GM23338 (cell line): ENCODE measurements around the gene PKD2L1. TPM values are rescaled to one million over a fixed set of nuclear protein-coding genes. Genes with fewer than 3 reads are reported as not detected.

Experiments used
- ATAC-seq: fragments of 200-7000 bp; cut with Tn5 transposase; 3 replicates; pipeline ENCODE4 v1.9.1; 2020
- DNase-seq: peaks from one replicate; pipeline ENCODE4 v3.0.0-alpha.2; 2015; ENCODE audit warnings: low spot score
- H2AFZ ChIP-seq: fragments of 200-600 bp; sonication (generic); 2 replicates; pipeline ENCODE4 v1.8.0; 2016; ENCODE audit warnings: antibody characterized with exemption, mild to moderate bottlenecking, moderate library complexity
- H3F3A ChIP-seq: fragments of 200-600 bp; sonication (generic); replicated peaks from 2 replicates; pipeline ENCODE4 v1.8.0; 2017; ENCODE audit warnings: antibody characterized with exemption, mixed run types, low read depth
- H3K27ac ChIP-seq: fragments of 200-600 bp; sonication (generic); 2 replicates; pipeline ENCODE4 v1.6.1; 2016; ENCODE audit warnings: low read depth
- H3K27me3 ChIP-seq: fragments of 200-600 bp; sonication (generic); 2 replicates; pipeline ENCODE4 v1.8.0; 2016; ENCODE audit warnings: mild to moderate bottlenecking, mixed run types, moderate library complexity; ENCODE audit not compliant: insufficient read depth
- H3K36me3 ChIP-seq: fragments of 200-600 bp; sonication (generic); 2 replicates; pipeline ENCODE4 v1.8.0; 2016; ENCODE audit warnings: mild to moderate bottlenecking; ENCODE audit not compliant: insufficient read depth
- H3K4me1 ChIP-seq: fragments of 200-600 bp; sonication (generic); 2 replicates; pipeline ENCODE4 v1.8.0; 2016; ENCODE audit warnings: mild to moderate bottlenecking, moderate library complexity; ENCODE audit not compliant: insufficient read depth
- H3K4me2 ChIP-seq: fragments of 200-600 bp; sonication (generic); 2 replicates; pipeline ENCODE4 v1.7.1; 2017; ENCODE audit warnings: mixed run types
- H3K4me3 ChIP-seq: fragments of 200-600 bp; sonication (generic); 2 replicates; pipeline ENCODE4 v1.6.1; 2016; ENCODE audit warnings: mixed run types
- H3K79me2 ChIP-seq: fragments of 200-600 bp; sonication (generic); replicated peaks from 2 replicates; pipeline ENCODE4 v1.8.0; 2017; ENCODE audit warnings: mild to moderate bottlenecking; ENCODE audit not compliant: insufficient read depth
- H3K9me2 ChIP-seq: fragments of 200-600 bp; sonication (generic); 2 replicates; pipeline ENCODE4 v1.8.0; 2017; ENCODE audit not compliant: insufficient read depth
- H4K20me1 ChIP-seq: fragments of 200-600 bp; sonication (generic); replicated peaks from 2 replicates; pipeline ENCODE4 v1.8.0; 2017; ENCODE audit warnings: mild to moderate bottlenecking; ENCODE audit not compliant: insufficient read depth
- H3K27ac Mint-ChIP-seq: 2 replicates; pipeline ENCODE4 v1.8.0; 2020; ENCODE audit warnings: inconsistent platforms, mild to moderate bottlenecking, moderate library complexity, mixed read lengths
- H3K27me3 Mint-ChIP-seq: 3 replicates; pipeline ENCODE4 v1.8.0; 2022; ENCODE audit warnings: low read depth, mild to moderate bottlenecking, moderate library complexity, mixed read lengths, inconsistent platforms; ENCODE audit not compliant: insufficient read depth, poor library complexity
- H3K36me3 Mint-ChIP-seq: 3 replicates; pipeline ENCODE4 v1.8.0; 2021; ENCODE audit warnings: low read depth, mild to moderate bottlenecking, inconsistent platforms, moderate library complexity, mixed read lengths
- H3K4me1 Mint-ChIP-seq: 3 replicates; pipeline ENCODE4 v1.8.0; 2020; ENCODE audit warnings: mild to moderate bottlenecking, inconsistent platforms, mixed read lengths
- H3K4me3 Mint-ChIP-seq: 3 replicates; pipeline ENCODE4 v1.8.0; 2021; ENCODE audit warnings: moderate library complexity, mild to moderate bottlenecking, inconsistent platforms, mixed read lengths
- H3K9me3 Mint-ChIP-seq: 3 replicates; pipeline ENCODE4 v1.8.0; 2020; ENCODE audit warnings: moderate library complexity, mild to moderate bottlenecking, inconsistent platforms, mixed read lengths
- CREB1 ChIP-seq: fragments of 250-450 bp; sonication (Bioruptor Pico); IDR thresholded peaks from 2 replicates; pipeline ENCODE4 v1.5.0; 2020; ENCODE audit warnings: low read depth, mild to moderate bottlenecking, moderate library complexity
- EZH2 ChIP-seq: fragments of 200-600 bp; sonication (generic); IDR thresholded peaks from one replicate; pipeline ENCODE4 v1.8.0; 2017; ENCODE audit warnings: antibody characterized with exemption, mild to moderate bottlenecking, low read depth; ENCODE audit not compliant: unreplicated experiment
- EZH2phosphoT487 ChIP-seq: fragments of 200-600 bp; sonication (generic); IDR thresholded peaks from one replicate; pipeline ENCODE4 v1.8.1; 2018; ENCODE audit warnings: antibody characterized with exemption; ENCODE audit not compliant: unreplicated experiment
- JUNB ChIP-seq: IDR thresholded peaks from one replicate; pipeline ENCODE4 v1.6.1; 2016; ENCODE audit warnings: antibody characterized with exemption; ENCODE audit not compliant: unreplicated experiment
- NANOG ChIP-seq: IDR thresholded peaks from 2 replicates; pipeline ENCODE4 v1.6.1; 2016; ENCODE audit warnings: antibody characterized with exemption, borderline replicate concordance
- POLR2AphosphoS5 ChIP-seq: IDR thresholded peaks from 2 replicates; pipeline ENCODE4 v1.6.1; 2016; ENCODE audit warnings: antibody characterized with exemption, low read depth
- ZNF114 ChIP-seq: fragments of 250-450 bp; sonication (Bioruptor Pico); IDR thresholded peaks from 2 replicates; pipeline ENCODE4 v1.5.0; 2020; ENCODE audit warnings: mild to moderate bottlenecking, moderate library complexity
- ZNF331 ChIP-seq: fragments of 250-450 bp; sonication (Bioruptor Pico); IDR thresholded peaks from 2 replicates; pipeline ENCODE4 v1.5.0; 2020; ENCODE audit warnings: low read depth, mild to moderate bottlenecking, moderate library complexity
- polyA plus RNA-seq: library from polyadenylated mRNA; unstranded; fragments of >200 nt; fragmentation: Nextera tagmentation; extraction: Ambion mirVana; gene quantifications from 2 replicates; pipeline ENCODE4 v1.2.1, GENCODE V29; 2016
- total RNA-seq: library from RNA; depleted of rRNA; stranded (reverse); fragments of >200 nt; shearing (Covaris generic); gene quantifications from 2 replicates; pipeline ENCODE4 v1.2.3, GENCODE V29; 2014
- TF ChIP-seq, protein P1 (sequence below): fragments of 250-450 bp; sonication (Bioruptor Pico); IDR thresholded peaks from 2 replicates; pipeline ENCODE4 v1.5.0; 2020; ENCODE audit warnings: mild to moderate bottlenecking, moderate library complexity
- TF ChIP-seq, protein P2 (sequence below): IDR thresholded peaks from one replicate; pipeline ENCODE4 v1.6.1; 2018; ENCODE audit warnings: antibody characterized with exemption; ENCODE audit not compliant: unreplicated experiment

The PKD2L1 gene
- total and polyA plus RNA-seq, 2 experiments from 2014 or later: not detected

DNA sequence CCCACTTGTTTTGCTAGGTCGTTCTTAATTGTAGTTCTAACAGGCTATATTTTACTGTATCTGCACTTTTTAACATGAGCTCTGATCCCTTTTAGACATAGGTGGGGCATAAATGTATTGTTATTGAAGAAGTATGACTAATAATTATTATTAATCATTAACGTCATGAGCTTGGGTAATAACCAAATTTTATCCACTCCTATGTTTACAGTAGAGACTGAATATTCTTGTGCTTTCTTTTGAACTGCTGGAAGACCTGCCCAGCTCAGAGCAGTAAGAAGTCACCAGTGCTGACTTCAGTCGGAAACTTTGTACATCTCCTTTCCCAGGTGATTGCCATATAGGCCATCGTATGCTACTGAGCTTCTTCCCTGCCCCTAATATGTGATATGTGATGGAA is 18.7 kb downstream of the PKD2L1 start:
- ATAC-seq: no peak
- H3K27me3 Mint-ChIP-seq: peaks cover 6% of the 10 kb centered on the region
- no peaks in the 10 kb centered on the region for H3K27me3 ChIP-seq

DNA sequence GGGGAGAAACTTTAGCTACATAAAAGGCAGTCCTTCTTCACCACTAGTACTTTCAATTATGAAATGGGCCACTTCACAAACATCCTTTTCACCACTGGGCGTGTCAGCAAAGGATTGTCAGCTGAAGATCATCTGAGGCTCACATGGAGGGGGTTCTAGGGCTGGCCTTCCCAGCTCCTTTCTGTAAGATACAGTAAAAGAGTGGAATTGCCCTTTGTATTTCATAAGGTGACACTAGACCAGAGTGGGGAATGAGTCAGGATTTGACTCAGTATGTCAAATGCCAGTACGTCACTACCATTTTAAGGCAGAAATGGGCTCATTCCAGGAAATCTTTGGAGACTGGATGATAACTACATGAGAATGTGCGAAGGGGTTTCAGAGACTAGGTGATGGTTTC is 22.3 kb downstream of the PKD2L1 start:
- H3K27me3 Mint-ChIP-seq: peaks cover 13% of the 10 kb centered on the region
- no peak for DNase-seq
- H3K4me3 ChIP-seq: no peak overlapping the region
- H4K20me1 ChIP-seq: no peaks in the 10 kb centered on the region
- H3K27me3 ChIP-seq: no peaks in the 10 kb centered on the region
- no peak overlapping the region for H3K27ac ChIP-seq
- 0 out of 2 replicates have a peak, but pooled peaks cover 2% of the 10 kb centered on the region for H3K4me1 ChIP-seq
- H3K36me3 ChIP-seq: no peaks in the 10 kb centered on the region
- H3K27ac Mint-ChIP-seq: no peak overlapping the region
- H3K9me3 Mint-ChIP-seq: no peaks in the 10 kb centered on the region
- H3K4me3 Mint-ChIP-seq: no peak overlapping the region
- H2AFZ ChIP-seq: no peak overlapping the region
- no peak overlapping the region for H3K4me2 ChIP-seq
- no peaks in the 10 kb centered on the region for H3K9me2 ChIP-seq
- no peaks in the 10 kb centered on the region for H3K79me2 ChIP-seq
- no peaks in the 10 kb centered on the region for H3K36me3 Mint-ChIP-seq
- peaks cover 6% of the 10 kb centered on the region for H3K4me1 Mint-ChIP-seq
- ATAC-seq: no peak
- H3F3A ChIP-seq: no peaks in the 10 kb centered on the region
- TF ChIP-seq NANOG: no peak
- no peak for TF ChIP-seq ZNF114 (CRISPR knock-in tag)
- no peak for TF ChIP-seq POLR2AphosphoS5
- no peak for TF ChIP-seq CREB1 (CRISPR knock-in tag)
- no peak for TF ChIP-seq JUNB
- TF ChIP-seq, protein P1, sequence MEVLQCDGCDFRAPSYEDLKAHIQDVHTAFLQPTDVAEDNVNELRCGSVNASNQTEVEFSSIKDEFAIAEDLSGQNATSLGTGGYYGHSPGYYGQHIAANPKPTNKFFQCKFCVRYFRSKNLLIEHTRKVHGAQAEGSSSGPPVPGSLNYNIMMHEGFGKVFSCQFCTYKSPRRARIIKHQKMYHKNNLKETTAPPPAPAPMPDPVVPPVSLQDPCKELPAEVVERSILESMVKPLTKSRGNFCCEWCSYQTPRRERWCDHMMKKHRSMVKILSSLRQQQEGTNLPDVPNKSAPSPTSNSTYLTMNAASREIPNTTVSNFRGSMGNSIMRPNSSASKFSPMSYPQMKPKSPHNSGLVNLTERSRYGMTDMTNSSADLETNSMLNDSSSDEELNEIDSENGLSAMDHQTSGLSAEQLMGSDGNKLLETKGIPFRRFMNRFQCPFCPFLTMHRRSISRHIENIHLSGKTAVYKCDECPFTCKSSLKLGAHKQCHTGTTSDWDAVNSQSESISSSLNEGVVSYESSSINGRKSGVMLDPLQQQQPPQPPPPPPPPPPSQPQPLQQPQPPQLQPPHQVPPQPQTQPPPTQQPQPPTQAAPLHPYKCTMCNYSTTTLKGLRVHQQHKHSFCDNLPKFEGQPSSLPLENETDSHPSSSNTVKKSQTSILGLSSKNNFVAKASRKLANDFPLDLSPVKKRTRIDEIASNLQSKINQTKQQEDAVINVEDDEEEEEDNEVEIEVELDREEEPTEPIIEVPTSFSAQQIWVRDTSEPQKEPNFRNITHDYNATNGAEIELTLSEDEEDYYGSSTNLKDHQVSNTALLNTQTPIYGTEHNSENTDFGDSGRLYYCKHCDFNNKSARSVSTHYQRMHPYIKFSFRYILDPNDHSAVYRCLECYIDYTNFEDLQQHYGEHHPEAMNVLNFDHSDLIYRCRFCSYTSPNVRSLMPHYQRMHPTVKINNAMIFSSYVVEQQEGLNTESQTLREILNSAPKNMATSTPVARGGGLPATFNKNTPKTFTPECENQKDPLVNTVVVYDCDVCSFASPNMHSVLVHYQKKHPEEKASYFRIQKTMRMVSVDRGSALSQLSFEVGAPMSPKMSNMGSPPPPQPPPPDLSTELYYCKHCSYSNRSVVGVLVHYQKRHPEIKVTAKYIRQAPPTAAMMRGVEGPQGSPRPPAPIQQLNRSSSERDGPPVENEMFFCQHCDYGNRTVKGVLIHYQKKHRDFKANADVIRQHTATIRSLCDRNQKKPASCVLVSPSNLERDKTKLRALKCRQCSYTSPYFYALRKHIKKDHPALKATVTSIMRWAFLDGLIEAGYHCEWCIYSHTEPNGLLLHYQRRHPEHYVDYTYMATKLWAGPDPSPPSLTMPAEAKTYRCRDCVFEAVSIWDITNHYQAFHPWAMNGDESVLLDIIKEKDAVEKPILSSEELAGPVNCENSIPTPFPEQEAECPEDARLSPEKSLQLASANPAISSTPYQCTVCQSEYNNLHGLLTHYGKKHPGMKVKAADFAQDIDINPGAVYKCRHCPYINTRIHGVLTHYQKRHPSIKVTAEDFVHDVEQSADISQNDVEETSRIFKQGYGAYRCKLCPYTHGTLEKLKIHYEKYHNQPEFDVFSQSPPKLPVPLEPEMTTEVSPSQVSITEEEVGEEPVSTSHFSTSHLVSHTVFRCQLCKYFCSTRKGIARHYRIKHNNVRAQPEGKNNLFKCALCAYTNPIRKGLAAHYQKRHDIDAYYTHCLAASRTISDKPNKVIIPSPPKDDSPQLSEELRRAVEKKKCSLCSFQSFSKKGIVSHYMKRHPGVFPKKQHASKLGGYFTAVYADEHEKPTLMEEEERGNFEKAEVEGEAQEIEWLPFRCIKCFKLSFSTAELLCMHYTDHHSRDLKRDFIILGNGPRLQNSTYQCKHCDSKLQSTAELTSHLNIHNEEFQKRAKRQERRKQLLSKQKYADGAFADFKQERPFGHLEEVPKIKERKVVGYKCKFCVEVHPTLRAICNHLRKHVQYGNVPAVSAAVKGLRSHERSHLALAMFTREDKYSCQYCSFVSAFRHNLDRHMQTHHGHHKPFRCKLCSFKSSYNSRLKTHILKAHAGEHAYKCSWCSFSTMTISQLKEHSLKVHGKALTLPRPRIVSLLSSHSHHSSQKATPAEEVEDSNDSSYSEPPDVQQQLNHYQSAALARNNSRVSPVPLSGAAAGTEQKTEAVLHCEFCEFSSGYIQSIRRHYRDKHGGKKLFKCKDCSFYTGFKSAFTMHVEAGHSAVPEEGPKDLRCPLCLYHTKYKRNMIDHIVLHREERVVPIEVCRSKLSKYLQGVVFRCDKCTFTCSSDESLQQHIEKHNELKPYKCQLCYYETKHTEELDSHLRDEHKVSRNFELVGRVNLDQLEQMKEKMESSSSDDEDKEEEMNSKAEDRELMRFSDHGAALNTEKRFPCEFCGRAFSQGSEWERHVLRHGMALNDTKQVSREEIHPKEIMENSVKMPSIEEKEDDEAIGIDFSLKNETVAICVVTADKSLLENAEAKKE (CRISPR knock-in tag): no peak

More for the DNA sequence above, 18.7 kb downstream of the PKD2L1 start:
- no peaks in the 10 kb centered on the region for H3K9me2 ChIP-seq
- H3K4me1 Mint-ChIP-seq: peaks cover 7% of the 10 kb centered on the region
- no peaks in the 10 kb centered on the region for H3K79me2 ChIP-seq
- TF ChIP-seq, protein P2, sequence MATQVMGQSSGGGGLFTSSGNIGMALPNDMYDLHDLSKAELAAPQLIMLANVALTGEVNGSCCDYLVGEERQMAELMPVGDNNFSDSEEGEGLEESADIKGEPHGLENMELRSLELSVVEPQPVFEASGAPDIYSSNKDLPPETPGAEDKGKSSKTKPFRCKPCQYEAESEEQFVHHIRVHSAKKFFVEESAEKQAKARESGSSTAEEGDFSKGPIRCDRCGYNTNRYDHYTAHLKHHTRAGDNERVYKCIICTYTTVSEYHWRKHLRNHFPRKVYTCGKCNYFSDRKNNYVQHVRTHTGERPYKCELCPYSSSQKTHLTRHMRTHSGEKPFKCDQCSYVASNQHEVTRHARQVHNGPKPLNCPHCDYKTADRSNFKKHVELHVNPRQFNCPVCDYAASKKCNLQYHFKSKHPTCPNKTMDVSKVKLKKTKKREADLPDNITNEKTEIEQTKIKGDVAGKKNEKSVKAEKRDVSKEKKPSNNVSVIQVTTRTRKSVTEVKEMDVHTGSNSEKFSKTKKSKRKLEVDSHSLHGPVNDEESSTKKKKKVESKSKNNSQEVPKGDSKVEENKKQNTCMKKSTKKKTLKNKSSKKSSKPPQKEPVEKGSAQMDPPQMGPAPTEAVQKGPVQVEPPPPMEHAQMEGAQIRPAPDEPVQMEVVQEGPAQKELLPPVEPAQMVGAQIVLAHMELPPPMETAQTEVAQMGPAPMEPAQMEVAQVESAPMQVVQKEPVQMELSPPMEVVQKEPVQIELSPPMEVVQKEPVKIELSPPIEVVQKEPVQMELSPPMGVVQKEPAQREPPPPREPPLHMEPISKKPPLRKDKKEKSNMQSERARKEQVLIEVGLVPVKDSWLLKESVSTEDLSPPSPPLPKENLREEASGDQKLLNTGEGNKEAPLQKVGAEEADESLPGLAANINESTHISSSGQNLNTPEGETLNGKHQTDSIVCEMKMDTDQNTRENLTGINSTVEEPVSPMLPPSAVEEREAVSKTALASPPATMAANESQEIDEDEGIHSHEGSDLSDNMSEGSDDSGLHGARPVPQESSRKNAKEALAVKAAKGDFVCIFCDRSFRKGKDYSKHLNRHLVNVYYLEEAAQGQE: no peak
- TF ChIP-seq EZH2: no peak
- TF ChIP-seq ZNF331 (CRISPR knock-in tag): no peak
- no peak for TF ChIP-seq POLR2AphosphoS5
- TF ChIP-seq EZH2phosphoT487: no peak
- no peak overlapping the region for H3K4me2 ChIP-seq
- no peak overlapping the region for H3K4me3 ChIP-seq
- H2AFZ ChIP-seq: no peak overlapping the region
- no peak overlapping the region for H3K4me3 Mint-ChIP-seq
- H3K9me3 Mint-ChIP-seq: no peaks in the 10 kb centered on the region
- no peaks in the 10 kb centered on the region for H4K20me1 ChIP-seq
- H3K4me1 ChIP-seq: no peaks in the 10 kb centered on the region
- H3K27ac ChIP-seq: no peak overlapping the region
- no peak overlapping the region for H3K27ac Mint-ChIP-seq
- no peaks in the 10 kb centered on the region for H3K36me3 ChIP-seq
- H3F3A ChIP-seq: no peaks in the 10 kb centered on the region
- no peaks in the 10 kb centered on the region for H3K36me3 Mint-ChIP-seq
- no peak for DNase-seq
